H1 (cell line): Measurements from ENCODE around the gene MAPRE2. TPM values are rescaled to one million over a fixed set of nuclear protein-coding genes. Genes with fewer than 3 reads are reported as not detected.

ENCODE experiments used
- CTCF ChIA-PET: fragments of 300-600 bp; sonication (Branson Sonifier 250); formaldehyde crosslinking; loops from one replicate; lab custom pipeline; 2021; ENCODE audit not compliant: partially characterized antibody; lab: Charles Lee
- POLR2A ChIA-PET: fragments of 300-600 bp; sonication (Branson Sonifier 250); formaldehyde crosslinking; loops from one replicate; lab custom pipeline; 2021; ENCODE audit warnings: inconsistent platforms; ENCODE audit not compliant: partially characterized antibody; lab: Charles Lee
- DNase-seq, 2 experiments: peaks; one replicate each; pipeline versions ENCODE4 v3.0.0 to v3.0.0-alpha.2; 2010 to 2022; ENCODE audit warnings: low spot score in 2 of 2, low read depth in 1 of 2, mixed read lengths in 1 of 2
- FAIRE-seq: peaks from 2 replicates; lab custom pipeline; 2011; peaks lifted over from hg19 to GRCh38; lab: Jason Lieb, UNC
- H2AFZ ChIP-seq: 2 replicates; pipeline ENCODE4 v1.8.1; 2012; ENCODE audit warnings: low read length, inconsistent platforms
- H2AK5ac ChIP-seq: 2 replicates; pipeline ENCODE4 v1.6.1; 2013; ENCODE audit warnings: low read depth, low read length
- H2BK120ac ChIP-seq: replicated peaks from 2 replicates; pipeline ENCODE3; 2013; ENCODE audit warnings: low read depth, low read length, inconsistent platforms
- H2BK12ac ChIP-seq: 2 replicates; pipeline ENCODE4 v1.6.1; 2013; ENCODE audit warnings: low read depth, low read length
- H2BK15ac ChIP-seq: 2 replicates; pipeline ENCODE4 v1.6.1; 2013; ENCODE audit warnings: low read length
- H2BK20ac ChIP-seq: 2 replicates; pipeline ENCODE4 v1.6.1; 2013; ENCODE audit warnings: low read length
- H2BK5ac ChIP-seq: 2 replicates; pipeline ENCODE4 v1.6.1; 2013; ENCODE audit warnings: low read depth, low read length
- H3K14ac ChIP-seq: 2 replicates; pipeline ENCODE4 v1.6.1; 2013; ENCODE audit warnings: inconsistent platforms; ENCODE audit not compliant: insufficient read length
- H3K18ac ChIP-seq: 2 replicates; pipeline ENCODE4 v1.6.1; 2013; ENCODE audit warnings: low read length; ENCODE audit errors: extremely low read depth
- H3K23ac ChIP-seq: 2 replicates; pipeline ENCODE4 v1.6.1; 2013; ENCODE audit warnings: inconsistent platforms; ENCODE audit not compliant: insufficient read length
- H3K23me2 ChIP-seq: 2 replicates; pipeline ENCODE4 v1.6.1; 2013; ENCODE audit warnings: low read depth, low read length
- H3K27ac ChIP-seq: 2 replicates; pipeline ENCODE4 v1.6.1; 2011; ENCODE audit warnings: low read depth, low read length, inconsistent platforms
- H3K27me3 ChIP-seq, 4 experiments: replicated peaks in 1 of 4; 1 replicate in 1 of 4; 2 replicates in 3 of 4; pipeline versions ENCODE4 v1.6.1 to v1.8.1; 2011 to 2013; ENCODE audit warnings: low read length in 3 of 4, mild to moderate bottlenecking in 3 of 4, inconsistent platforms in 2 of 4, mixed read lengths in 2 of 4, moderate library complexity in 1 of 4; ENCODE audit not compliant: control insufficient read depth in 3 of 4, insufficient read depth in 3 of 4; ENCODE audit errors: extremely low read depth in 1 of 4
- H3K36me3 ChIP-seq, 4 experiments: 2 replicates each; pipeline versions ENCODE4 v1.6.1 to v1.8.1; 2011 to 2013; ENCODE audit warnings: mild to moderate bottlenecking in 4 of 4, low read length in 3 of 4, moderate library complexity in 2 of 4, control low read depth in 1 of 4, inconsistent platforms in 1 of 4; ENCODE audit not compliant: insufficient read depth in 4 of 4, control insufficient read depth in 2 of 4
- H3K4ac ChIP-seq: replicated peaks from 2 replicates; pipeline ENCODE3; 2013; ENCODE audit warnings: low read length, low read depth, mixed read lengths, inconsistent platforms; ENCODE audit not compliant: insufficient read length
- H3K4me1 ChIP-seq, 4 experiments: replicated peaks in 1 of 4; 1 replicate in 1 of 4; 2 replicates in 3 of 4; pipeline versions ENCODE4 v1.6.1 to v1.8.1; 2011 to 2013; ENCODE audit warnings: low read length in 3 of 4, inconsistent platforms in 2 of 4, mixed read lengths in 1 of 4; ENCODE audit not compliant: insufficient read depth in 4 of 4, control insufficient read depth in 3 of 4
- H3K4me2 ChIP-seq, 2 experiments: 2 replicates each; pipeline versions ENCODE4 v1.6.1 to v1.8.1; 2011 to 2013; ENCODE audit warnings: low read depth in 2 of 2, low read length in 2 of 2, control low read depth in 1 of 2, inconsistent platforms in 1 of 2, mild to moderate bottlenecking in 1 of 2; ENCODE audit not compliant: insufficient read depth in 1 of 2
- H3K4me3 ChIP-seq, 4 experiments: fragments of 200-600, 300-600 bp in 1 of 4; sonication (generic), shearing (Covaris generic), sonication (Bioruptor Twin) in 1 of 4; 2 replicates each; pipeline versions ENCODE4 v1.5.1 to v1.8.1; 2011 to 2016; ENCODE audit warnings: low read length in 4 of 4, low read depth in 3 of 4, control low read depth in 2 of 4, inconsistent platforms in 2 of 4, mild to moderate bottlenecking in 2 of 4, mixed read lengths in 1 of 4, moderate library complexity in 1 of 4; ENCODE audit not compliant: insufficient read depth in 2 of 4; ENCODE audit errors: extremely low read depth in 1 of 4
- H3K56ac ChIP-seq: replicated peaks from 2 replicates; pipeline ENCODE3; 2013; ENCODE audit warnings: low read depth, mild to moderate bottlenecking, mixed read lengths, low read length, inconsistent platforms; ENCODE audit not compliant: insufficient read length
- H3K79me1 ChIP-seq: 2 replicates; pipeline ENCODE4 v1.6.1; 2013; ENCODE audit warnings: low read depth, low read length, control low read depth
- H3K79me2 ChIP-seq, 2 experiments: 2 replicates each; pipeline versions ENCODE4 v1.6.1 to v1.8.1; 2012 to 2013; ENCODE audit warnings: low read length in 2 of 2, mild to moderate bottlenecking in 2 of 2, inconsistent platforms in 1 of 2; ENCODE audit not compliant: insufficient read depth in 2 of 2, control insufficient read depth in 1 of 2
- H3K9ac ChIP-seq, 4 experiments: replicated peaks in 1 of 4; 1 replicate in 1 of 4; 2 replicates in 3 of 4; pipeline versions ENCODE4 v1.6.1 to v1.8.1; 2011 to 2013; ENCODE audit warnings: low read depth in 3 of 4, low read length in 3 of 4, control low read depth in 2 of 4, mild to moderate bottlenecking in 2 of 4, moderate library complexity in 2 of 4, inconsistent platforms in 1 of 4; ENCODE audit errors: extremely low read depth in 1 of 4
- H3K9me3 ChIP-seq, 2 experiments: 2 replicates each; pipeline versions ENCODE4 v1.6.1 to v1.8.1; 2012 to 2013; ENCODE audit warnings: mild to moderate bottlenecking in 2 of 2, moderate library complexity in 2 of 2, control low read depth in 1 of 2, inconsistent platforms in 1 of 2, low read depth in 1 of 2, low read length in 1 of 2, mixed read lengths in 1 of 2; ENCODE audit not compliant: insufficient read depth in 2 of 2
- H4K20me1 ChIP-seq, 2 experiments: replicated peaks in 1 of 2; 2 replicates each; pipeline versions ENCODE3 to v1.8.1; 2011 to 2013; ENCODE audit warnings: inconsistent platforms in 2 of 2, low read length in 2 of 2, mild to moderate bottlenecking in 1 of 2; ENCODE audit not compliant: insufficient read depth in 2 of 2, control insufficient read depth in 1 of 2
- H4K5ac ChIP-seq: 2 replicates; pipeline ENCODE4 v1.6.1; 2013; ENCODE audit warnings: low read length, low read depth, mixed read lengths, inconsistent platforms; ENCODE audit not compliant: insufficient read length
- H4K8ac ChIP-seq: 2 replicates; pipeline ENCODE4 v1.8.0; 2013; ENCODE audit warnings: mild to moderate bottlenecking, moderate library complexity, low read length, inconsistent platforms; ENCODE audit not compliant: insufficient read depth; ENCODE audit errors: extremely low read depth
- H4K91ac ChIP-seq: replicated peaks from 2 replicates; pipeline ENCODE3; 2013; ENCODE audit warnings: low read length, mixed read lengths, inconsistent platforms; ENCODE audit not compliant: insufficient read length
- CBX5 ChIP-seq: fragments of 300-800, 300-1000 bp; sonication (generic); IDR thresholded peaks from 2 replicates; pipeline ENCODE4 v1.7.1; 2016; ENCODE audit warnings: antibody characterized with exemption, low read length, low read depth
- CREB1 ChIP-seq: IDR thresholded peaks from 2 replicates; pipeline ENCODE4 v1.6.1; 2012; ENCODE audit warnings: inconsistent platforms
- JUN ChIP-seq: IDR thresholded peaks from 2 replicates; pipeline ENCODE4 v1.6.1; 2011; ENCODE audit warnings: low read depth, mild to moderate bottlenecking, improper control_type of control experiment, low read length
- KDM4A ChIP-seq: IDR thresholded peaks from one replicate; pipeline ENCODE4 v1.7.1; 2012; ENCODE audit warnings: low read depth, mild to moderate bottlenecking, moderate library complexity, low read length, inconsistent platforms; ENCODE audit not compliant: severe bottlenecking
- NRF1 ChIP-seq: IDR thresholded peaks from 2 replicates; pipeline ENCODE4 v1.6.1; 2011; ENCODE audit warnings: mild to moderate bottlenecking, low read depth, low read length, improper control_type of control experiment
- SIX5 ChIP-seq: IDR thresholded peaks from 2 replicates; pipeline ENCODE4 v1.6.1; 2011; ENCODE audit warnings: mild to moderate bottlenecking, low read depth, low read length
- SP4 ChIP-seq: IDR thresholded peaks from 2 replicates; pipeline ENCODE4 v1.6.1; 2012; ENCODE audit warnings: low read length, inconsistent platforms
- WGBS, 2 experiments: shearing (Covaris generic) in 1 of 2; methylation state at CpG; one replicate each; pipeline versions ENCODE4 v1.1.6 to v1.1.7; 2013 to 2015; ENCODE audit warnings: low lambda C conversion rate in 2 of 2, mixed read lengths in 2 of 2, inconsistent platforms in 1 of 2, low coverage in 1 of 2, missing lambda C conversion rate in 1 of 2; ENCODE audit not compliant: insufficient replicate concordance in 2 of 2, insufficient coverage in 1 of 2, insufficient read length in 1 of 2; ENCODE audit errors: extremely low coverage in 1 of 2, missing lambda C conversion rate in 1 of 2; 5-methylcytosine and 5-hydroxymethylcytosine counted together
- polyA plus RNA-seq, 7 experiments: library from polyadenylated mRNA; depleted of rRNA in 3 of 7; stranded (reverse) in 5 of 7; unstranded in 2 of 7; fragments of >200 nt in 5 of 7; fragments of 200-250 nt in 2 of 7; gene quantifications; 1 replicate in 5 of 7; 2 replicates in 1 of 7; 4 replicates in 1 of 7; pipeline versions ENCODE4 v1.2.1 to v1.2.3, GENCODE V29; 2011 to 2013; ENCODE audit warnings: missing spikeins in 2 of 7, mixed read lengths in 2 of 7
- total RNA-seq: library from RNA; stranded (reverse); fragmentation: NEBNext Ultra II Directional; extraction: Animal tissue kit (Norgen Biotek cat#: 25700); gene quantifications from 2 replicates; pipeline ENCODE4 v1.2.1, GENCODE V29; 2021

Gene MAPRE2
- total and polyA plus RNA-seq, 2 of the 8 experiments (the other 6 are each of a cell fraction or from before 2014, with no cell fraction given) = 32.6 to 33.1 TPM

DNA sequence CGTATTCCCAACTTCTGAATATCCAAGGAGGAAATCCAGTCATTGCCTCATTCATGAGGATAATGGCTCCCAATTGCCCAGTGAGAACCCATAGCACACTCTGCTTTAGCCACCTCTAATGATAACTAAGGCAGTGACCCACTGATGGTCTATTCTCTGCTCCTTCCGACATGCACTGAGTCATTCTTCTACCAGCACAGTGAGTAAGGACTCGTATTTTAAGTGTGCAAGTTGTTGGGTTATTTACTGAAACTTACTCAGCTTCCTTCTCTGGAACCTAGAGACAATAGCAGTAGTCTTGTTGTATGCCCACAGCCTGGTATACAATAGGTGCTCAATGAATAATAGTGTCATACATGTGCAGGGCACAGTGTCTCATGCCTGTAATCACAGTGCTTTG, 118.6 kb downstream of the MAPRE2 start:
- Histone ChIP-seq H3K36me3 (no peaks in the 10 kb centered on the region), H4K91ac (no peak overlapping the region), H3K23ac (no peak overlapping the region), H3K23me2 (no peaks in the 10 kb centered on the region), H3K56ac (no peak overlapping the region), H2AFZ (no peak overlapping the region), H3K4ac (no peak overlapping the region), H4K5ac (no peak overlapping the region), H3K14ac (no peak overlapping the region), H3K4me2 (no peak overlapping the region), H3K4me1 (peaks cover 0 to 7% (median 4%) of the 10 kb centered on the region in 4 experiments; a peak in 5 of 7 replicates), H3K9me3 (no peaks in the 10 kb centered on the region), H3K4me3 (no peak overlapping the region), H4K20me1 (no peaks in the 10 kb centered on the region), H2BK15ac (no peak overlapping the region), H2BK20ac (no peak overlapping the region), H3K27ac (no peak overlapping the region), H3K18ac (no peak overlapping the region), H2BK120ac (no peak overlapping the region), H2BK5ac (no peak overlapping the region), H3K79me2 (no peaks in the 10 kb centered on the region), H3K27me3 (no peaks in the 10 kb centered on the region), H2BK12ac (no peak overlapping the region), H3K79me1 (no peaks in the 10 kb centered on the region), H2AK5ac (no peak overlapping the region), H3K9ac (no peak overlapping the region), H4K8ac (no peak overlapping the region)
- TF ChIP-seq CREB1 (no peak), SIX5 (no peak), CBX5 (no peak), NRF1 (no peak), SP4 (no peak), KDM4A (no peak), JUN (no peak)
- WGBS, 2 experiments = 87% methylated on average over 3 of the region's 3 CpGs; no CpG with 5 or more reads in 1 of the 2 experiments
- FAIRE-seq (no peak), DNase-seq (no peak)
- ChIA-PET POLR2A (interaction anchor here (1.3 to 1.7 kb wide), 2 partner anchors 10 to 130 kb away, joined by 3 read pairs; partner anchors contain the start of gene ZSCAN30), CTCF (interaction anchor here (0.6 to 1.5 kb wide), 2 partner anchors 11 to 15 kb away, joined by 3 to 6 read pairs; no protein-coding TSS in a partner anchor)
